ENCODE data around the gene PPIB.

PPIB gene

DNA sequence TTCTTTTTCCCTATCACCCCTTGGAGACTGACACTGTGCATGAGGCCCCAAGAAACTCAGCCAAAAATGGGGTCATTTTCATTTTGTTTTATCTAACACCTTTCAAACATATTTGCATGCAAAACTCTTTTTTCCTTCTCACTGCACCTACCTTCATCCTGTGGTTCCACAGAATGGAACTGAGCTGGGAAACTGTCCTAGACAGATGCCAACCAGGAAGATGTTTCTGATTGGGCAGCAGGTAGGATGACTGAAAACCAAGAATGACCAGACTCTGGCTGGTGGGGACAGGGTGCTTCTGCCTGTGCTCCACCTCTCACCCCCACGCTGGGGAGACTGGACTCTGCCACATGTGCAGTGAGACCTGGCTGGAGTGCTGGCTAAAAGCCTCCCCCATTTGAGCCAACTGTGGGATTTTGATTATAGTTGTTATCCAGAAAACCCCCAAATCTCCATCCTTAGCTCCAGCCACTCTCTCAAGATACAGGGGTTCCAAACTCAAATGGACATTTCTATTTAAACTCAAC, 5.2 kb downstream of the PPIB start:
- no peak for DNase-seq (ENCODE audit: low spot score)

DNA sequence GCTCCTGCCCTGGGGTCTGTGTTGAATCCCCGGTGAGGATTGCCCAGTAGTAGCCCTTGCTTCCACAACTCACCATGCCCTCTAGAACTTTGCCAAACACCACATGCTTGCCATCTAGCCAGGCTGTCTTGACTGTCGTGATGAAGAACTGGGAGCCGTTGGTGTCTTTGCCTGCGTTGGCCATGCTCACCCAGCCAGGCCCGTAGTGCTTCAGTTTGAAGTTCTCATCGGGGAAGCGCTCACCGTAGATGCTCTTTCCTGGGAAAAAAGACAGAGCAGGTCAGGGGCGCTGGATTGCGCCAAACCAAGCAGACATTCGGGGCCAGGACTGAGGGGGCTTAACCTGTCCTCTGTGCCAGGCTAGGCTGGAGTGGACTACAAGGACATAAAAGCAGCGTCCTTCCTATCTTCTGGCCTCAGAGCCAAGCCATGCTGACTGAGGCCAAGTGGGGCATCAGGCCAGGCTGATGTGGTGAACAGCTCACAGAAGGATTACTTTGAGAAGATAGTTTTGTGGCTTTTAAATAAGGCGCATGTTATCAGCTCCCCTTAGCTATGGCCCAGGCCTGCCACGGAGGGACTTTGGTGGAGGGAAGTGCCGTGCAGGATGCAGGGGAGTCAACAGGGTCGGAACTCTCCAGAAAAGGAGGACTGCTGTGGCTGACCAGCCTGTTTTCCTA, 6.0 kb downstream of the PPIB start:
- no peak for DNase-seq (ENCODE audit: low spot score)

DNA sequence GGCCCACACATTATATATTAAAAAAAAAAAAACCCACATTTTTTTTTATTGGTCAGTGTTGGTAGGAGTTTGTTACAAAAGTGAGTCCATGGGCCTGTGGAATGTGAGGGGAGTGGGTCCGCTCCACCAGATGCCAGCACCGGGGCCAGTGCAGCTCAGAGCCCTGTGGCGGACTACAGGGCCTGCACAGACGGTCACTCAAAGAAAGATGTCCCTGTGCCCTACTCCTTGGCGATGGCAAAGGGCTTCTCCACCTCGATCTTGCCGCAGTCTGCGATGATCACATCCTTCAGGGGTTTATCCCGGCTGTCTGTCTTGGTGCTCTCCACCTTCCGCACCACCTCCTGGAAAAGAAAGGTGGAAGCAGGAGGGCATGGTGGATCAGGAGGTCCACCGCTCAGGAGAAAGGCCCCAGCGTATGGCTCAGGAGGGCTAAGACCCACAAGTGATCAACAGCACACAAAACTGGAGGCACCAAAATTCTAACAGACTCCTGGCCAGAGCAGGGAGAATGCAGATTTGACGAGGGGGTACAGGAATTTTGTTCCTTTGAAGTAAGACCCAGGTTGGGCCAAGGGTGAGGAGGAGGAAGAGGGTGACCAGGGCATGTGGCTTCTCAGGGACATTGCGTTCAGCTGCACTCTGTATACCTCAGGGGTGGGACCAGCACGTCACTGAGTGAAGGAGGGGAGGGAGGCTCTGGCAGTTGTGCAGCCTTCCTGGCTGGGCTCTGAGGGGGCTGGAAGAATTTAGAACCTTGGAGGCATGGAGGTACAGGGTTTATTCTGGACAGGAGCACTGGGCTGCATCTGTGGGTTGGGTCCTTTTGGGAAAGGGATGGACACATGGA, 6.8 kb downstream of the PPIB start:
- no peak for DNase-seq (ENCODE audit: low spot score)

DNA sequence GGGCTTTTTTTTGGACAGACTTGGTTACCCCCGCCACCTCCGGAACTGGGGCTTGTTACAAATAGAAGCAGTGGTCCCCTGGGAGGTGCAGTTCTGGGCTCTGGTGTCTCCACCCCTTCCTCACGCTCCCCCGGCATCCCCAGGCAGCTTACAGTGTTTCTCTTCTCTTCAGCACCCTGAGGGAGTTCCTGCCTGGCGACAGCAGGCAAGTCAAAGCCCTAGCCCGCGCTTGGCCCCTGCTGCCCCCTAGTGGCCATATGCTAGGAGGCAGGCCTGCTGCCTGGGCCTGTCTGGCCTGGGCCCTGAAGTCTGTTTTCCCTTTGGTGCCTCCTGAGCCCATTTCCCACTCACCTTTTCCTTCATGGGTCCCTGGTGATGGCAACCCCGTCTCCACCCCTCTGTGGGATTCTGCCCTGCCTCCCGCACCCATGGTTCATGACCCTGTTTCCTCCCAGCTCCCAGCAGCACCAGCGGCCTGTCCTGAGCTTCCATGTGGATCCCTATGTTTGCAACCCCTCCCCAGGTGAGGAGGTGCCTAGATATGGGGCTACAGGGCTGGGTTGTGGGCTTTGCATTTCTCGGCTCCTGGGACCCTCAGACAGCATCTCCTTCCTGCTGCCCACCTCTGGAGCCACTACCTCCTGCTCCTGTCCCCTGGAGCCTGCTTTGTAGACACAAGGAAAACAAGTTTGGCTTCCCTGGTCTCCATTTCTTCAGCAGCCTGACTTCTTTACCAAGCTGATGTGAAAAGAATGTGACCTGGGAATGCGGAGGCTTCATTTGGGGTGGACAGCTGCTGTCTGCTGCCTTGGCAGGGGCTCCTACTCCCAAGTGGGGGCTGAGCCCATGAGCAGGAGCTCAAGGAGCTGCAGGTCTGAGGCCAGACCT, 9.1 kb downstream of the PPIB start:
- DNase-seq (ENCODE audit: low spot score), result peak; percentile 93

DNA sequence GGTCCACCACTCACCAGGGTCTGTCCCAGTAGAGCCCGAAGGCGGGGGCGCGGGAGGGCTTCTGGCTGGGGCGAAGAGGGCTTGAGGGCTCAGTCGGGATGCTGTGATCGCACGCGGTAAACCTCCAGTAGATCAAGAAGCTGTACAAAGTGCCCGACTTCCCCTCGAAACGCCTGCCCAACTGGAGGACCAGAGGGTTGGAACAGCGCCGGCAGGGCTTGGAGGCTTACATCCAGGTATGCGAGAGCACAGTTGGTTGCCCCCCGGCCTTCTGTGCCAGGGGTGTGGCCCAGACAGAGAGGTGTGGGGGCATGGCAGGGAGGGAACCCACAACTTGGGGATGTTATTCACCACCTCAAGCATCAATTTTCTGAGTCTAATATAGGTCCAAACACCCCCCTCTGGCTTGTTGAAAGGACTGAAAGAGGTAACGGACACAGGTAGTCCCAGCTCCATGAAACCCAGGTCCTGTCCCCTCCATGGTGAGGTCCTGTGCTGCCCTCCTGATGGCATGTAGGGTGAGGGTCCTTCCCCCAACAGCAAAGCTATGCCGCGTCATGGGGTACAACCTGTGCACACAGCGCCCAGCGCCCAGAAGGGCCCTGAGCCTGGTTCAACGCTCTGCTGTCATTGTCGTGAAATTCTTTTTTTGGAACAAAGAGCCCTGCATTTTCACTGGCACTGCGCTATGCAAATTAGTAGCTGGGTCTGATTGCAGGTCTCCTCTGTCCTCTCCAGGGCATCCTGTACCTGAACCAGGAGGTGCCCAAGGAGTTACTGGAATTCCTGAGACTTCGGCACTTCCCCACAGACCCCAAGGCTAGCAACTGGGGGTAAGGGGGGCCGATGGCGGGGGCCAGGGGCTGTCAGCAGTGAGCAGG, 10.1 kb downstream of the PPIB start:
- no peak for DNase-seq (ENCODE audit: low spot score)

DNA sequence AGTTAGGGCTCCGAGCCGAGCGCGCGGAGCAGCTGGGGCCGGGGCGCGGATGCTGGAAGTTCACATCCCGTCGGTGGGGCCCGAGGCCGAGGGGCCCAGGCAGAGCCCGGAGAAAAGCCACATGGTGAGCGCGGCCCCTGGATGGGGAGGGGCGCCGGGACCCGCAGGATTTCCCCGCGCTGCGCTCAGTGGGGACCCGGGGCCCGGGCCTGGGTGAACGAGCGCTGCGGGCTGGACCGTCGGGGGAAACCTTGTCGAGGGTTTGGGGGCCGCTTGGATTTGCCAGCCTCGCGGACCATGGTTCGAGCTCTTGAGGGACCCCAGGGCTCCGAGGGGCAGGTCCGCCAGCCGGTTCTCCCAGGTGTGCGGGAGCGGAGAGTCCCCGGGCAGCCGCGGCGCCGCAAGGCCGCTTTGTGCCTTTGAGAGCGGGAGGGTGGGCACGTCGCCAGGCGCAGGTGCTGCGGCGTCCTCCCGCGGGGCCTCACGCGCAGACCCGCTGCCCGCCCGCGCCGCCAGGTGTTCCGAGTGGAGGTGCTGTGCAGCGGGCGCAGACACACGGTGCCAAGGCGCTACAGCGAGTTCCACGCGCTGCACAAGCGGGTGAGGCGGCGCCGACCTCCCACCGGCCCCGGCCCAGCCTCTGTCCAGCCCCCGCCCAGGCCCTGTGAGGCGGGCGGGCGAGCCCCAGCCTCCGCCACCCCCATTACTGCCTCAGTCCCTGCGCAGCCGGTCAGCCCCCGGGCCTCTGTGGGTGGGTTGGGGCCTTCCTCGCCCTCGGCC, 10.9 kb downstream of the PPIB start, which contains the start of gene SNX22:
TSS of gene SNX22 (plus strand) at position 5 of the 780 bp plus-strand sequence. CDS start at position 50, 45 bp downstream.
- peak; percentile 63 for DNase-seq (ENCODE audit: low spot score)

DNA sequence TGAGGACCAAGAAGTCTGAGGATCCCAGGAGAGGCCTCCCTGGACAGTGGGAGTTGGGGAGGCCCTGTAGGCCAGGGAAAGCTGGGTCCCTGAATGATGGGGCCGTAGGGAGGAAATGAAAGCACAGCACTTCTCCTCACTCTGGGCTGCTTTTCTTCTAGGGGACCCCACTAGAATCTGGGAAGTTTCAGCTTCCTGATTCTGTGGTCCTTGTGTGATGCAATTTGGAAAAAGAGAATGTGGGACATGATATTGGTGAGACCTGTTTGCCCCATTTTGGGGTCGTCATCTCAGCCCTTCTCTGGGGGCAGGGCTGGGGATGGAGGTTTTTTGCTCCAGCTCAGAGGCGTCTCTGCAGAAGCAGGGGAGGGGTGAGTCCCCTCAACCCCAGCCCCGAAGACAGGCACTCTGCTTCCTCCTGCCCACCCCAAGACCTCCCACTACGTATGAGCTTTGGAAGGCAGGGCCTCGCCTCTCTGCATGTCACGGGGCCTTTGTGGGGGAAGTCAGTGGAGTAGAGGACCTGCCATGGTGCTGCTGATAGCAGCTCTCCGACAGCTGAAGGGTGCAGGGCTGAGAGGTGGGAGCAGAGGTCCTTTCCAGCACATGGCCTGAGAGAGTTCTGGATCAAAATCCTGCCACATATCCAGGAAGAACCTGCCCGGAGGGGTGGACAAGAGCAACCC, 12.8 kb downstream of the PPIB start:
- DNase-seq (ENCODE audit: low spot score), result no peak

DNA sequence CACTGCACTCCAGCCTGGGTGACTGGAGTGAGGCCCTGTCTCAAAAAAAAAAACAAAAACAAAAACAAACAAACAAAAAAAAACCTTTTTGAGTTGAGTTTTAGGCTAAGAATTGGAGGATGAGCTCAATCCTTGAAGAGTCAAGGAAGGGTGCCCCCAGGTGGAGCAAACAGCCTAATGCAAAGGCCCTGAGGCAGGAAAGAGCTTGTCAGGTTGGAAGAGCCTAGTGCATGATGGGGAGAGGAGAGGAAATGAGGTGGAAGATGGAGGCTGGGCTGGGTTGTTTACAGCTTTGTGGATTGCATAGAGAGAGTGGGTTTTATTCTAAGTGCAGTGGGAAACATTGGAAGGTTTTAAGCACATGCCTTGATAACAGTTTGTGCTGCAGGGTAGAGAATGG, 13.4 kb downstream of the PPIB start:
- no peak for DNase-seq (ENCODE audit: low spot score)

DNA sequence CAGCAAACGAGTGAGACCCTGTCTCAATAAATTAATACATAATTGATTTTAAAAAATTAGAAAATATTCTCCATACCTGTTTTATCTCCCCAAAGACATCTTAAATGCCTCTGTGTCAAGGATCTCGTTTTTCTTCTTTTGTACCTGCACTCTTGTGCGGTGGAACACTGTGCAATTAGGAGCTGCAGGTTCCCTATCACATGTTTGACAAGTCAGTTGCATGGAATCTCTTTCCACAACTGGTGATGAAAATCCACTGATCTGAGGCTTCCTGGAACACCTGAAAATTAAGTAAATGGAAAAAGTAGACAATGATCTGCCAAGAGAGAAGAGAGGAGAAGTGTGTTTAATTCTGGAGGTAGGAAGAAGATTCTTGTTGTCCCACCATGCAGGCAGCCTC, 14.2 kb downstream of the PPIB start:
- no peak for DNase-seq (ENCODE audit: low spot score)

DNA sequence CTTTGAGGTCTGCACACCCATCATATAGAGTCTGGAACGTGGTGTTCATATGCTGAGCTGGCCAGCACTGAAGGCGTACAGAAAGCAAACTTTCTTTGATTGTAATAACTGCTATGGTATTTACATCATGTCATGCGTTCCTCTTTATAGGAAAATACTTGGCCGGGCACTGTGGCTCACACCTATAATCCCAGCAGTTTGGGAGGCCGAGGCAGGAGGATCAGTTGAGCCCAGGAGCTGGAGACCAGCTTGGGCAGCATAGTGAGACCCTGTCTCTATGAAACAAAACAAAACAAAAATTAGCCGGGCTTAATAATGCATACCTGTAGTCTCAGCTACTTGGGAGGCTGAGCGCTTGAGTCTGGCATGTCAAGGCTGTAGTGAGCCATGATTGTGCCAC, 14.7 kb downstream of the PPIB start:
- DNase-seq (ENCODE audit: low spot score), result no peak

DNA sequence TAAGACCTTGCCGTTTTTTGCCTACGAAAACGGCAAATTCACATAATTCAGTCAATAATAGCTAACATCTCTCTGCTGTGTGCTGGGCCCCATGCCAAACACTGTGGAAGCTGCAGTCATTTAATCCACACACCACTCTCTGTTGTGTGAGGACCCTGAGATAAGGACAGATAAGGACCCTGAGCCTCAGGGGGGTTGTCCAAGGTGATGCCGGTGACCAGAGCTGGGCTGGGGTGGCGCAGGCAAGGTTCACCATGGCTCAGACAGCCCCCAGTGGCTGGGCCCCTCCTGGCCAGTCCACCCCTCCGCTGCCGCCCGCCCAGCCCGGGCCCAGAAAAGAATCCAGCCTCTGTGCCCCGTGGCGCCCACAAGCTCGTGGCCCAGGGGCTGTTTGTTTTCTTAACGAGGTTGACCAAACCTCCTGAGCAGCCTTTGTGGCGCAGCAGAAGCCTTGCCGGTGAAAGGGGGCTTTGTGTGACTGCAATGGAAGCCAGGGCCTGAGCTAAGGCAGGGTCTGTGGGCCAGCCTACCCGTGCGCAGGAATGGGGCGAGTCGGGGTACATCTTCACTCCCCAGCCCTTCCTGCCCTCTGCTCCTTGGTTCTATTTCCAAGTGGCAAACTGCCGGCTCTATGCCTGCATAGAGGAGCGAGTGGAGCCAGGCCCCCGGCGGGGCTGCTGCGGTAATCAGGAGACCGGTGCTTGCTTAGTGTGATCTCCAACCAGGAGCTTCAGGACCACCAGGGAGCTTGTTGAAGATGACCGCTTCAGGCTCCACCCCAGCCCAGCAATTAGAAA, 15.7 kb downstream of the PPIB start:
- no peak for DNase-seq (ENCODE audit: low spot score)

DNA sequence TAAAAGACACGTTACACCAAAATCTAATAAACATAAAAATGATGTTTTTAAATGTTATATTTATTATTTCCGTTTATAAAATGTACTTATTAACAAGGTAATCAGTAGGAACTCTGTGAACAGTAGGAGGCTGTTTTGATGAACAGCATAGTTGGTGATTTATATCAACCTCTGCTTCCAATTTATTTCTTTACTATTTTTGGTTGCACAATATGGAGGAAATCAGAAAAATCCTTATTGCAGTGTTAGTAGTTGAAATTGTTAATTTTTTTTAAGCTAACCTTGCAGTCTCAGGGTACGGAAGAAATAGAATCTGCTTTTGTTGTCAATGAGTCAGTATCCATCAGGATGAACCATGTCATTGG, 16.3 kb downstream of the PPIB start:
- DNase-seq (ENCODE audit: low spot score), result no peak

DNA sequence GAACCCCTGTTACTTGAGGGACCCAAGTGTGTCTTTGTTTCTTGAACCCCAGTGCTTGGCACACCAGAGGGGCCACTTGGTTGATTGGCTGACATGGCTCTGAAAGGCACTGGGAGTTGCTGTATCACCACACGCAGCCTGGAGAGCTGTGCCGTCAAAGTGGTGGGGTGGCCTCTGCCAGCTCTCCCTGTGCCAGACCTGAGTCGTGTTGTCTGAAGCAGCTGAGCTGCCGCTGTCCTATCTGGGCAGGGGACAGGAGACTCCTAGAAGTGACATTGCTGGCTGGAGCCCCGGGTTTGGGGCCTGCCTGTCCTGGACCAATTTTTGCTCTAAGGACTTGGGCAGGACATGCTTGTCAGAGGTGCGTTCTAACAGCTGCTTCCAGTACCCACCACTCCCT, 16.8 kb downstream of the PPIB start:
- DNase-seq (ENCODE audit: low spot score), result no peak

DNA sequence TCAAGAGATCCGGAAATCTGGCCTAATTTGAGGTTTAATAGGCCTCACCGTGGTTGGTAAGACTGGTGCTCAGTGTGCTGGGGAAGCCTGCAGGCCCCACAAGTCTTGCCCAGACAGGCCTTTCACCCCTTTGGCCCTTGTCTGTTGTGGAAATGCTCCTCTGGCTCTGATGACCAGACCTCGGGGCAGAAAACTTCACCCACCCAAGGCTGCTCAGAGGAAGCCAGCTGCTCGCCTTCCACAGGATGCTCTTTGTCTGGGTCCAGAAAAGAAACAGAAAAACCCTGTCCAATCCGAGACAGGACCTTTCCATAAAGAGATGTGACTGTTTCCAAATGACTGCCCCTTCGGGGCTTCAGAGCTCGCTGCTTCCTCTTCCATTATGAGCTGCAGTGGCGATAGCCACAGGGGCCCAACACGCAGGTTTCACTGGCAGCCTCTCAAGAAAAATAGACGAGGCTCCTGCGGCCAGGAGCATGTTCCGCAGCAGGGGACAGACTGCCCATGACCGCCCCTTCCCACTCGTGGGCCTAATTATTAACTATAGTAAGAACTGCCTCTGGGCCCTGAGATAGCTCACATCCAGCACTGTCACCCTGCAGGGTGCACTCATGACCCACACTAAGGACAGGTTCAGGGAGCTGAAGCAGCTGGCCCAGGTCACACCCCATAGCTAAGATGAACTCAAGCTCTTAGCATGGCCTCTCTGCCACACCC, 18.1 kb downstream of the PPIB start:
- DNase-seq (ENCODE audit: low spot score), result no peak

DNA sequence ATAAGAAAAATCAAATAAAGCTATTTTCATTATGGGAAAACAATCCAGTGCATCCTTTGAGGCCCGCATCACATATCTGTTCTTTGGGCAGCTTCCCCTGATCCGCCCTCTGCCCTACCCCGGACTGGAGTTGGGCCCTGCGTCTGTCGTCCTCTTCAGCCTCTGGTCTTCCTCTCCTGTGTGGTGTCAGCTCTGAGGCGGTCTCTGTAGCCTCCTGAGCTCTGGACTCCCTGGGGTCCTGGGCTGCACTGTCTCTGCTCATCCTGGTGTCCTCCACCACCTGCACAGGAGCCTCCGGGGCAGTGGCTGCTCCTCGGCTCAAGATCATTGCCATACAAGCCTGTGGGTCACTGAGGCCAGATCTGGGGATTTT, 18.6 kb downstream of the PPIB start:
- no peak for DNase-seq (ENCODE audit: low spot score)

DNA sequence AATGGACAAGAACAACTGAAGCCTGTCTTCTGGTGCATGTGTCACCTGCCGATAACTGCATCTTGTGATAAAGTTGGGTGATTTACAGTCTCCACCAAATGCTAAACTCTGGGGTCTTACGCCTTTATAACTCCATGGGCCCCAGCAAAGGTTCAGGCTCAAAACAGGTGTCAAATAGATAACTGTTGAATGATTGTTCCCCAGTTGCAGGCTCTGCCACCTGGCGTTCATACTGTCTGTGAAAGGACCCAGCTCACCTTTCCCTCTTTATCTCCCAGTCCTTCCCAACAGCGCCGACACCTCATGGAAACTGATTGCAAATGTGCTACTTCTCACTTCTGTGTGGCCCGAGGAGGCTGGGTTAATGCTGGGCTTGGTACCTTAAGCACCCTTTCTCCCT, 19.5 kb downstream of the PPIB start:
- no peak for DNase-seq (ENCODE audit: low spot score)

DNA sequence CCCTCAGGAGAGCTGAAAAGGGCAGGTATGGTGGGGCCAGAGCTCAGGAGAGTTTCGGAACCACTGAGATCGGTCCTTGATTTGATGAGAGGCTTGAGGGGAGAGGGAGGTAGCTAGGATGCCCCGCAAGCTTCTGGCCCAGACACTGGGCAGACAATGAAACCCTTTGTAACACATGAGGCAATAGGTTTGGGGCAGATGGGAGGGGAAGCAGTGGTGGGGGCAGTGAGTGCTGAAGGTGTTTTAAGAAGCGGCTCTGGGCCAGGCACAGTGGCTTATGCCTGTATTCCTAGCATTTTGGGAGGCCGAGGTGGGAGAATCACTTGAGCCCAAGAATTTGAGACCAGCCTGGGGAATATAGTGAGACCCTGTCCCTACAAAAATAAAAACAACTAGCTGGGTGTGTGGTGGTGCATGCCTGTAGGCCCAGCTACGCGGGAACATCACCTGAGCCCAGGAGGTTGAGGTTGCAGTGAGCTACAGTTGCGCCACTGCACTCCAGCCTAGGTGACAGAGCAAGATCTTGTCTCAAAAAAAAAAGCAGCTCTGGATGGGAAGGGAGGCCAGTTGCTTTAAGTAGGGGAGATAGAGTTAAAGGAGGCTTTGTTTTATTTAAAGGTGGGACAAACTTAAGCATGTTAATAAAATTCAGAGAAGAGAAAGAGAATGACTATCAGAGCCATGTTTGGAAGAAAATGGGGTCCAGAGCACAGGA, 20.9 kb downstream of the PPIB start:
- DNase-seq (ENCODE audit: low spot score), result no peak
